Posterior cingulate gyrus (tissue), 11 donors: ENCODE measurements around the gene OR10P1.
"Not testable (repeated sequence)": the region's sequence is repeated elsewhere in the genome, so short reads cannot be mapped to it uniquely, and the experiment has no call there.

ENCODE experiments used
- DNase-seq, 10 donors: peaks; one replicate each; pipeline versions ENCODE4 v3.0.0 to v3.0.0-alpha.2; 2020 to 2021; ENCODE audit warnings: mixed read lengths in 3 of 10
- intact Hi-C: fragments of 100-400 bp; cut with DNase I; formaldehyde crosslinking; loops from one replicate; pipeline ENCODE4 v1.15.1; 2023

OR10P1 gene

DNA sequence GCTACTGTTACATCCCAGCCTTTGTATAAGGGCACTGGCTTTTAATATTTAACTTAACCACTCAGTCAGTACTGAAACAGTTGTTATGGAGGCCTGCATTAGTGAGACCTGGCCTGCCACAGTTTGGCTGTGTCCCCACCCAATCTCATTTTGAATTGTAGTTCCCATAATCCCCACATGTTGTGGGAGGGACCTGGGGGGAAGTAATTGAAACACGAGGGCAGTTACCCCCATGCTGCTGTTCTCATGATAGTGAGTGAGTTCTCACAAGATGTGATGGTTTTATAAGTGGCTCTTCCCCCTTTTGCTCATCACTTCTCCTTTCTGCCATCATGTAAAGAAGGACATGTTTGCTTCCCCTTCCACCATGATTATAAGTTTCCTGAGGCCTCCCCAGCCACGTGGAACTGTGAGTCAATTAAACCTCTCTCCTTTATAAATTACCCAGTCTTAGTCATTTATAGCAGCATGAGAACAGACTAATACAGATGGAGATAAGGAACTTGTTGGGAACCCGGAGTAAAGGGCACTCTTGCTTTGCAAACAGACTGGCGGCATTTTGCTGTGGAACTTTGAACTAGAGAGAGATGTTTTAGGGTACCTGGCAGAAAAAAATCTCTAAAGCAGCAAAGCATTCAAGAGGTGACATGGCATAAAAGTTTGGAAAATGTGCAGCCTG, 14.1 kb downstream of the OR10P1 start:
- intact Hi-C loops, DNase-seq: not testable (repeated sequence)

DNA sequence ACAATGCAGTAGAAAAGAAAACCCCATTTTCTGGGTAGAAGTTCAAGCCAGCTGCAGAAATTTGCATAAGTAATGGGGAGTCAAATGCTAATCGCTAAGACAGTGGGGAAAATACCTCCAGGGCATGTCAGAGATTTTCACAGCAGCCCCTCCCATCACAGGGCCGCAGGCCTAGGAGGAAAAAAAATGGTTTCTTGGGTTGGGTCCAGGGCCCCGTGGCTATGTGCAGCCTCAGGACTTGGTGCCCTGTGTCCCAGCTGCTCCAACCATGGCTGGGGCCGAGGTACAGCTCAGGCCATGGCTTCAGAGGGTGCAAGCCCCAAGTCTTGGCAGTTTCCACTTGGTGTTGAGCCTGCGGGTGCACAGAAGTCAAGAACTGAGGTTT, 14.6 kb downstream of the OR10P1 start:
- no peak for DNase-seq
- intact Hi-C loops, result no loop called here

DNA sequence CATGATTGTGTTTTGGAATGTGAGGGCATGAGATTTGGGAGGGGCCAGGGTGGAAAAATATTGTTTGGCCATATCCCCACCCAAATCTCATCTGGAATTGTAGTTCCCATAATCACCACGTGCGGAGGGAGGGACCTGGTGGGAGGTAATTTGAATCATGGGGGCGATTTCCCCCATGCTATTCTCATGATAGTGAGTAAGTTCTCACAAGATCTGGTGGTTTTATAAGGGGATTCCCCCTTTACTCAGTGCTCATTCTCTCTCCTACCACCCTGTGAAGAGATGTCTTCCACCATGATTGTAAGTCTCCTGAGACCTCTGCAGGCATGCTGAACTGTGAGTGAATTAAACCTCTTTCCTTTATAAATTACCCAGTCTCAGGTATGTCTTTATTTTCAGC, 15.7 kb downstream of the OR10P1 start:
- intact Hi-C loops, result no loop called here
- no peak for DNase-seq

DNA sequence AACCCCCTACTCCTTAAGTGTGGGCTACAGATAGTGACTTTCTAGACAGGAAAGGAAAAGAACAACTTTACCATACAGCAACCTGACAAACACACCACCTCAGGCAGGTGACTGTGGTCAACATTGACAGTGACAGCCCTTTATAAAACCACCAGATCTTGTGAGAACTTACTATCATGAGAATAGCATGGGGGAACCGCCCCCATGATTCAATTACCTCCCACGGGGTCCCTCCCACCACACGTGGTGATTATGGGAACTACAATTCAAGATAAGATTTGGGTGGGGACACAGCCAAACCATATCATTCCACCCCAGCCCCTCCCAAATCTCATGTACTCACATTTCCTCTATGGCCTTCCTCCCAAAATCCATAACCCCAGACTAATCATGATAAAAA, 16.3 kb downstream of the OR10P1 start:
- DNase-seq, result no peak
- intact Hi-C loops, result no loop called here

DNA sequence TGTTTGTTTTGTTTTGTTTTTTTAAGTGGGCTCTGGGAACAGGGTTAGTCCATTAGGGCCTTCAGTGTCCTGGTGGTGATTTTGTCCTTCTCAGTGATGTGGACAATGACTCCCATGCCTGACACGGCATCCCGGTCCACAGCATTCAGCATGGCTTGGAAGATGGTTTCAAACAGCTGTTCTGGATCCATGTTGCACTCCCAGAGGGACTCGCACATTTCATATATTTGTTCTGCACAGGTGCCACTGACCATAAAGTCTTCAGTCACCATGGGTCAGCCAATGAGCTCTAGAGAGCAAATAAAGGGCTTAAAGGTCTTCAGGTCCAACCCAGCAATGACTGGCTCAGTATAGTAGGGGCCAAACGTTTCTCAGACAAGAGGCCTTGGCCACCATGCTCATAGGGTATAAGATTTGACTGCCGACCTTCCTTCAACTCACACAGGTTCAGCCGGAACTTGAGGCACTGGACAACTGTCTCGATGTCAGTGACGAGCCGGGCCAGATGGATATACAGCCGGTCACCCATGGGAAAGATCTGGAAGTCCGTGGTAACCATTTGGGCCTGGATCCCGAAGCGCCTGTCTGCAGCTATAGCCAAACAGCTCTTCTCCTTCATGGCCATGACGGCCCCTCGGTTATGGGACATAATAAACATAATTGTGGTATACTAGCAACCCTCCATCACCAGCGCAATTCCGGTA, 18.0 kb downstream of the OR10P1 start:
- no peak for DNase-seq
- intact Hi-C loops, result no loop called here

DNA sequence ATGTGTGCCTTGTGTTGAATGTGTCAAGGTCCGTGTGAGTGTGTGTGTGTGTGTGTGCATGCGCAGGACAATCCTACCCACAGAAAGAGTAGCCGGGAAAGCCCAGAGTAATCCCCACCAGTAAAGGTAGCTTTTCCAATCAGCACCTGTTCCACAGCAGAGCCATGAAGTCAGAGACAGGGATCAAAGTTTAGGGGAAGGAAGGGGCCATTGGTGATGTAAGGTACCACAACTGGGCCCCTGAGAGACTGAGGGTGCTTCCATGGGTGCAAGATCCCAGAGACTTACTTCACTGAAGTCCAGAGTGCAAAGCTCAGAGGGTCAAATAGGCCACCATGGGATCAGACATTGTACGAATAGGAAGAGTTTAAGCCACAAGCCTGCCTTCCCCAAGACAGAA, 20.5 kb downstream of the OR10P1 start:
- intact Hi-C loops, result no loop called here
- DNase-seq, result no peak

DNA sequence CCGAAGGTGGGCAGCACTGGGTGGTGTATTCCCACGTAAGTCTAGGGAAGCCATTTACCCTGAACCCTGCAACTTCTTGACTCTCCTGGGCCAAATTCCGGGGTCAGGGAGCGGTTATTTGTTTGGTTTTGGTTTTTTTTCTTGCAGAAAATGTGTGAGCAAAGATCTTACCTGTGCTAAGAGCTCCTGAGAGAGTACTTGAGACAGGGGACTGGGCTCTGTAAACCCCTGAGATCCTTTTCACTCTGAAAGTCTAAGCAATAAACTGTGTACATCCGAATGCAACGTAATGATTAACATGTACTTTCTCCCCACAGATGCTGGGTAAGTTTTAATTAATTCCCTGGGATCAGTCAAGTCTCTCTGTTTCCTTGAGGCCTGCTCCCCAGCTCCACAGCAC, 21.5 kb downstream of the OR10P1 start:
- DNase-seq, result no peak
- intact Hi-C loops, result loop anchor here (2.0 kb wide), 1 partner anchor 79 kb away; no protein-coding TSS in a partner anchor

DNA sequence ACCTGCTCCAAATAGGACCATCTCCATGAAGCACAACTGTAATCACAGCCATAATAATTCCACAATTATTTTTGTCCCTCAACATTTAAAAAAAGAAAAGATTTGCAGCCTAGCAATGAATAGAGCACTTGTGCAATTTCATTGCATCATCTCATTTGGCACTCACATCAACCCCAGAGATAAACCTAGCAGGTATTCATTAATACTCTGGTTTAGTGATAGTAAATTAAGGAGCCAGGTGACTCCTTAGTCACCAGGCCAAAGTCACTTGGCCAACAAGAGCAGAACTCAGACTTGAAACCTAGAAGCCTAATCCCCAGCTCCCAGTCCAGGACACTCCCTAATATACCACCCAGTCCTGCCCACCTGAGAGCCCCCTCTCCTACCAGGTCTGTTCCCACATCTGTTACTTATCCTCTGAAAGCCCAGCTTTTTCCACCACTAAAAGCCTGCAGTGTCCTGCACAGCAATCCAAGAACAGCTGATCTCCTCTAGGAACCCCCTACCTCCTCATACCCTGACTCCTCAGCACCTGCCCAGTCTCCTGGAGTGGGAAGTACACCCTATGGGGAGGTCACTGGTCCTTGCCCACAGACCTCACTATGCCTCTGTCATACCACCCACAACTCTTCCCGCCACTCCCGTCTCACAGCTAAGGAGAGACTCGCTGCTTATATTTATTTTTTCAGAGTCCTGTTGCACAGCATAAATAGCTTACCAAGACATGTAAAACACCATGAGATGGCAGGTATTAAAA, 22.1 kb downstream of the OR10P1 start:
- no peak for DNase-seq
- intact Hi-C loops, result loop anchor here (2.0 kb wide), 1 partner anchor 78 kb away; no protein-coding TSS in a partner anchor

DNA sequence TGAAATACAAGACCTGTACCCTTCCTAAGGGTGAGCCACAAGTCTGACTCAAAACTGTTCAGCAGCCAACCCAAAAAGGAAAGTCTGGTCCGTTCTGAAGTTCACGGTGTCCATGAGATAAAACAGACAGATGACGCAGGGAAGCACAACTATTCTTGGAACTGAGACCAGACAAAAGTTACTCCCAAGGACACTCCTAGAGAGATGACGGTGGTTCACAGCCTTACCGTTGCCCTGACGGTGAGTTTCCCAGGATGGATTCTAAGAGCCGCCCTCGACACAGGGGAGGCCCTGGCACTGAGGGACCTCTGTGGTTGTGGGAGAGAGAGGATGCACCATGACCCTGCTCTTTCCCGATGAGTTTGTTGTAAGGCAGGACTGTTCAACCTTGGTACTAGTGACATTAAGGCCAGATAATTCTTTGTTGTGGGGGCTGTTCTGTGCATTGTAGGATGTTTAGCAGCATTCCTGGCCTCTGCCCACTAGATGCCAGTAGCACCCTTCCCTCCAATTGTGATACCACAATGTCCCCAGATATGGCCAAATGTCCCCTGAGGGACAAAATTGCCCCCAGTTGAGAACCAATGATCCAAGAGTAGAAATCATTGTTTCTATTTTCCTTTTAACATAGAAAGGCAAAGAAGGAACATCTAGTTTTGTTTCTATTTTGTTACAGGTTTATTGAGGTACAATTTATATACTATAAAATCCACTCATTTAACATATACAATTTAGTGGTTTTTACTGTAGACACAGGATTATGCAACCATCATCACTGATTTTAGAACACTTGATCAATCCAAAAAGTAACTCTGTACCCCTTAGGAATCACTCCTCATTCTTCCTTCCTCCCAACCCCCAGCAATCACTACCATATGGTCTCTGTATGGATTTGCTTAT, 23.0 kb downstream of the OR10P1 start:
- no peak for DNase-seq

DNA sequence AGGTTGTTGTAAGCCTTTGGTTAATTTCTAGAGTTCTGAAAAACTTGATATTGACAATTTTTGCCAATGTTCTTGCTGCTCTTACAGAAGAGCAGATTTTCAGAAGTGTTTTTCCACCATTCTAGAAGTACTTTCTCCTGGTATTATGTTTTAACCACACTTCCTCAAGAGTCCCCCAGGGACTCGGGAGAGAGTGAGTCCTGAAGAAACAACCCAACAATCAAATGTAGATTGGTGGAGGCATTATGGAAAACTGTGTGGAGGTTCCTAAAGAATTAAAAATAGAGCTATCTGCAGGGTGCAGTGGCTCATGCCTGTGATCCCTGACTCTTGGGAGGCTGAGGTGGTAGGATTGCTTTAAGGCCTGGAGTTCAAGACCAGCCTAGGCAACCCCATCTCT, 26.7 kb downstream of the OR10P1 start:
- intact Hi-C loops, result loop anchor here (5.0 kb wide), 1 partner anchor 59 kb away; the partner anchor contains the start of gene RDH5
- no peak for DNase-seq

More for the DNA sequence above, 23.0 kb downstream of the OR10P1 start:
- intact Hi-C loops, result loop anchor here (2.0 to 5.0 kb wide), 2 partner anchors 63 to 77 kb away; partner anchors contain the start of gene RDH5

DNA sequence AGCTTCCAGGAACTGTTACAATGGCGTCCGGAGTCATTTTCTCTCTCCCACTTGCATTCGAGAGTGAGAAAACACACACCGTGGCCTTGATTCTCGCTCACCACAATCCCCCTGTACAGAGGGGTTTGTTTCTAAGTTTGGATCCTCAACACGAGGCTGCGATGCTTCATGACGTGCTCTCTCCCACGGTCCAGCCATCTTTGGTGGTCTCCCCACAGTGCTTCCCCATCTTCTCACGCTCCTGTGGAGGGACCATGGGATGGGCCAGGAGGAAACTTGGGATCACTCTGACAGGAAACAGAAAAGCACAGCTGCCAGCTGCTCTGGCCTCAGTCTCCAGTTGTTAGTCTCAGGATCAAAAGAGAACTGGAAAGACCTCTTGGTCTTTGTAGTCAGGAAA, 28.1 kb downstream of the OR10P1 start:
- intact Hi-C loops, result loop anchor here (5.0 kb wide), 1 partner anchor 57 kb away; the partner anchor contains the start of gene RDH5
- DNase-seq, result no peak

DNA sequence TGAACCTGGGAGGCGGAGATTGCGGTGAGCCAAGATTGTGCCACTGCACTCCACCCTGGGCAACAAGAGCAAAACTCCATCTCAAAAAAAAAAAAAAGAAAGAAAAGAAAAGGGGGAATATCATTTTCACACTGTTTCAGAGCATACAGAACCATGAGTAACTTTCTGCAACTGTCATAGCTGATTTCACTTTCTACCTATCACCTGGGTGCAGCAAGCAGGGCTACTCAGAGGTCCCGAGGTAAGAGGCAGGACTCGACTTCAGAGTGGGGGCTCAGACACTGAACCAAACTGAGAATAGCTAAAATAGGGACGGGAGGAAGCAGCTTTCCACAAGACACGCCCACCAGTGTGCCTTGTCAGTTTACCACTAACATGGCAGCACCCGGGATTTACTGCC, 29.8 kb downstream of the OR10P1 start:
- DNase-seq, result no peak
- intact Hi-C loops, result no loop called here

DNA sequence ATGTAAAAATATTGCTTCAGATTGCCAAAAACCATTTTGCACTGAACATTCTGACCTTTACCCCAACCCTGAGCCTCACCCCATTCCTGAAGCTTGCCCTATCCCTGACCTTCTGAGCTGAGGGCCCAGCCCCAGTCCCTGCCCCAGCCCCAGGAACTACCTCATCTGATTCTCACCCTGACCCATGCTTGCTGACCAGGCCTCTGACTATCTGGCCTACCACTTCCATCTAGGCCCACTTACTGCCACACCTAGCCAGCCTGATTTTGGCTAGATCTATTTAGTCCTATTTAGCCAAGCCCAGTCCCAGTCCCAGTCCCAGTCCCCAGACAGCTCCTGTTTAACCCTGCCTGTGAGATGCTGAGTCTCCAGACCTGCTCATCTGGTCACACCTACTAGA, 33.6 kb downstream of the OR10P1 start:
- no peak for DNase-seq
- intact Hi-C loops, result no loop called here

DNA sequence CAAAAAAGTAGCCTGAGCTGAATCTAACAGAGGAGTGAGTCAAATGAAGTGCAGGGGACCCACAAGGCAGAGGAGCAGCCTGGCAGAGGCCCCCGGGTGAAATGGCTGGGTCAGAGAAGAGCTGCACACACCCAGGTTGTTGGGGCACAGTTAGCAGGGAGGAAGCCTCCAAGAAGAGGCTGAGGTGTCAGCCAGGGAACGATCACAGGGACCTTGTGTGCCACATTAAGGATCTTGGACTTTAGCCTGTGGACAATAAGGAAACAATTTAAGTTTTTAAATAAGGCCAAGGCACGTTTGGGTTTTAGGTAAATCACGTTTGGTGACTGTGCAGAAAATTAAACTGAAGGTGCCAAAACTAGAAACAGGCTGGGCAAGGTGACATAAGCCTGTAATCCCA, 35.1 kb downstream of the OR10P1 start:
- intact Hi-C loops, result no loop called here
- no peak for DNase-seq

DNA sequence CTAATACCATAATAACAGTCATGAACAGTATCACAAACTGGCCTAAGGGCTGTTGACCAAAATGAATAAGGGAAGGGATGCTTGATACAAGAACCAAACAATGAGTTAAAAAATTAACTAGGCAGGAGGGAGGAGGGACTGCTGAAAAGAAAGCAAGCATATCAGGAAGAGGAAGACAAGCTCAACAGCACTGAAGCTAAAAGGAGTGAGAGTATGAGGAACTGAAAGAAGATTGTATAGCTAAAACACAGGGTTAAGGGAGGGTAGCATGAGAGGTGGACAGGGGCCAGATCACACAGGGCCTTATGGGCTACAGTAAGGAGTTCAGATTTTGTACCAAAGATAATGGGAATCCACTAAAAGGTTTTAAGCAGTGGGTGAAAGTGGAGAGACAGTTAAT, 36.9 kb downstream of the OR10P1 start:
- no peak for DNase-seq
- intact Hi-C loops, result no loop called here

DNA sequence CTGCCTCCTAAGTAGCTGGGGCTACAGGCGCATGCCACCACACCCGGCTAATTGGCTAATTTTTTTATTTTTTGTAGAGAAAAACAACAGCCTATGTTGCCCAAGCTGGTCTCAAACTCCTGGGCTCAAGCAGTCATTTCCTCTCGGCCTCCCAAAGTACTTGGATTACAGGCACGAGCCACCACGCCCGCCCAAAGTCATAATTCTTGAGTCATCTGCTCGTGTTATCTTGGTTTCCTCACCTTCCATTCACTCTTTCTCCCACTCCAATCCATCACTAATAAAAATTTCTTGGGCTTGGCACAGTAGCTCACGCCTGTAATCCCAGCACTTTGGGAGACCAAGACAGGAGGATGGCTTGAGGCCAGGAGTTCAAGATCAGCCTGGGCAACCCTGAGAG, 39.0 kb downstream of the OR10P1 start:
- DNase-seq, result no peak
- intact Hi-C loops, result no loop called here

DNA sequence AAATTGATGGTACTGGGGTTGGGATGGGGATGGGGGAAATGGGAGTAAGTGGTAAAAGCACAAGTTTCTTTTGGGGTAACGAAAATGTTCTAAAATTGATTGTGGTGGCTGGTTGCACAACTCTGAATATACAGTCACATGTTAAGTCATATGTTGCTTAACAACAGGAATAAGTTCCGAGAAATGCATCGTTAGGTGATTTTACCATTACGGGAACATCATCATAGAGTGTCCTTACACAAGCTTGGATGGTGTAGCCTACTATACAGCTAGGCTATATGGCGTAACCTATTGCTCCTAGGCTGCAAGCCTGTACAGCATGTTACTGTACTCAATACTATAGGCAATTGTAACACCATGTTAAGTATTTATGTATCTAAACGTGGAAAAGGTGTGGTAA, 40.0 kb downstream of the OR10P1 start:
- no peak for DNase-seq
- intact Hi-C loops, result no loop called here

DNA sequence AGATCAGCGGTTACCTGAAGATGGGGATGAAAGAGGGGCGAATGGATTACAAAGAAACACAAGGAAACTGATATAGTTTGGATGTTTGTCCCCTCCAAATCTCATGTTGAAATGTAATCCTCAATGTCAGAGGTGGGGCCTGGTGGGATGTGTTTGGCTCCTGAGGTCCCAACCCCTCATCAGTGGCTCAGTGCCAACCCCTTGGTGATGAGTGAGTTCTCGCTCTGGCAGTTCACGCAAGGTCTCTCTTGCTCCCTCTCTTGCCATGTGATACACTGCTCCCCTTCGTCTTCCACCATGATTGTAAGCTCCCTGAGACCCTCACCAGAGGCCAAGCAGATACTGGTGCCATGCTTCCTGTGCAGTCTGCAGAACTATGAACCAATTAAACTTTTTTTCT, 43.0 kb downstream of the OR10P1 start:
- DNase-seq, result no peak
- intact Hi-C loops, result no loop called here

DNA sequence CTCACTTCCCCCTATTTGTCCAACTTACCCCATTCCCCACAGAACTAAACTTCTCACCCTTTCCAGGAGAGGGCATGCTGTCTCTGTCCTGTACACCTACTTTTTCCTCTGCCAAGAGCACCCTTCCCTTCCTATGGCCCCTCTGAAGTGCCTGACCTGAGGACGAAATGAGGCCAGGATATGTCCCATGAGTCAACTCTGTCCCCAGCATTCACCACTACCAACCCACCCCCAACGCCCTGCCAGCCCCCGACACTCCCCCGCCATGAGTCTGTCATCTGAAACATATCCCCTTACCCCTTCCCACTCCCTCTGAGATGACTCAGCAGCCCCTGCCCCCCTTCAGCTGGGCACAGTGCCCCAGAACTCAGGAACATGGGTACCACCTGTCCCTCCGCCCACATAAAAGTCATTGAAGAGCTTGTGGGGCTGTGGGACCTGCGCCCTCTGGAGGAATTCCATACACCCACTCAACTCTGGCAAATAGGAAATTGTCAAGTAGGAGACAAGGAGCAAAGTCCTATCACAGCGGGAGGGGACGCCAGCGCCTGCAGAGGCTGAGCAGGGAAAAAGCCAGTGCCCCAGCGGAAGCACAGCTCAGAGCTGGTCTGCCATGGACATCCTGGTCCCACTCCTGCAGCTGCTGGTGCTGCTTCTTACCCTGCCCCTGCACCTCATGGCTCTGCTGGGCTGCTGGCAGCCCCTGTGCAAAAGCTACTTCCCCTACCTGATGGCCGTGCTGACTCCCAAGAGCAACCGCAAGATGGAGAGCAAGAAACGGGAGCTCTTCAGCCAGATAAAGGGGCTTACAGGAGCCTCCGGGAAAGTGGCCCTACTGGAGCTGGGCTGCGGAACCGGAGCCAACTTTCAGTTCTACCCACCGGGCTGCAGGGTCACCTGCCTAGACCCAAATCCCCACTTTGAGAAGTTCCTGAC, 44.7 kb downstream of the OR10P1 start:
- peak in 3 of 10 donors; percentile 26 to 87 (median 77) for DNase-seq
- intact Hi-C loops, result no loop called here
